K562 (cell line): ENCODE data around the gene PLA2G7. TPM values are rescaled to one million over a fixed set of nuclear protein-coding genes. Genes with fewer than 3 reads are reported as not detected.

Source experiments
- ATAC-seq: fragments of 200-7000 bp; cut with Tn5 transposase; 3 replicates; pipeline ENCODE4 v1.9.1; 2020; ENCODE audit warnings: moderate library complexity
- BruUV-seq: library from RNA; stranded (reverse); fragments of 400-500 nt; replicated peaks from 2 replicates; lab custom pipeline; 2021; lab: Mats Ljungman, UMichigan
- CTCF ChIA-PET: fragments of 300-600 bp; formaldehyde crosslinking; extraction: SDS; loops from one replicate; lab custom pipeline; 2021; ENCODE audit warnings: low intra/inter-chr PET ratio; lab: Yijun Ruan, JAX
- POLR2A ChIA-PET: fragments of 300-600, 350-650 bp; sonication (Branson Sonifier 250); formaldehyde crosslinking; extraction: SDS; loops from one replicate; lab custom pipeline; 2021; ENCODE audit warnings: antibody characterized with exemption, inconsistent platforms; lab: Yijun Ruan, JAX
- DNase-seq, 4 experiments: peaks; one replicate each; pipeline versions ENCODE4 v3.0.0 to v3.0.0-alpha.2; 2011 to 2018; ENCODE audit warnings: low spot score in 3 of 4, mixed read lengths in 3 of 4; ENCODE audit errors: extremely low read depth in 1 of 4
- FAIRE-seq: peaks from 2 replicates; lab custom pipeline; 2011; peaks lifted over from hg19 to GRCh38; lab: Jason Lieb, UNC
- H2AFZ ChIP-seq: 2 replicates; pipeline ENCODE4 v1.6.0; 2011; ENCODE audit warnings: low read depth, low read length, control low read depth, inconsistent platforms
- H3K27ac ChIP-seq: fragments of 200-600 bp; 3 replicates; pipeline ENCODE4 v1.8.0; 2011; ENCODE audit warnings: low read depth, mild to moderate bottlenecking, control low read depth, inconsistent platforms, low read length, moderate library complexity, mixed read lengths; ENCODE audit errors: extremely low read depth
- H3K27me3 ChIP-seq, 2 experiments: fragments of 300-600 bp in 1 of 2; 2 replicates in 1 of 2; 3 replicates in 1 of 2; pipeline versions ENCODE4 v1.6.0 to v1.8.0; 2011; ENCODE audit warnings: inconsistent platforms in 2 of 2, low read length in 2 of 2, mild to moderate bottlenecking in 1 of 2, mixed read lengths in 1 of 2, moderate library complexity in 1 of 2; ENCODE audit not compliant: control insufficient read depth in 2 of 2, insufficient read depth in 2 of 2
- H3K36me3 ChIP-seq: fragments of 300-600 bp; 3 replicates; pipeline ENCODE4 v1.8.0; 2011; ENCODE audit warnings: mild to moderate bottlenecking, low read length, inconsistent platforms; ENCODE audit not compliant: control insufficient read depth, insufficient read depth
- H3K4me1 ChIP-seq, 2 experiments: fragments of 200-600 bp in 1 of 2; replicated peaks in 1 of 2; 2 replicates in 1 of 2; 3 replicates in 1 of 2; pipeline versions ENCODE4 v1.5.1 to v1.8.0; 2011; ENCODE audit warnings: inconsistent platforms in 2 of 2, low read length in 2 of 2, mild to moderate bottlenecking in 1 of 2, mixed read lengths in 1 of 2, moderate library complexity in 1 of 2; ENCODE audit not compliant: control insufficient read depth in 2 of 2, insufficient read depth in 2 of 2
- H3K4me2 ChIP-seq: 2 replicates; pipeline ENCODE4 v1.6.1; 2011; ENCODE audit warnings: low read length, control low read depth, inconsistent platforms, mixed read lengths; ENCODE audit not compliant: insufficient read depth
- H3K4me3 ChIP-seq: fragments of 200-600 bp; sonication (generic), shearing (Covaris generic); 2 replicates; pipeline ENCODE4 v1.5.1; 2016; ENCODE audit warnings: control low read depth, inconsistent platforms
- H3K79me2 ChIP-seq: fragments of 200-600 bp; 3 replicates; pipeline ENCODE4 v1.8.0; 2011; ENCODE audit warnings: low read length, inconsistent platforms; ENCODE audit not compliant: control insufficient read depth, insufficient read depth
- H3K9ac ChIP-seq, 2 experiments: 2 replicates each; pipeline versions ENCODE4 v1.6.0 to v1.6.1; 2011; ENCODE audit warnings: low read depth in 2 of 2, low read length in 2 of 2, control low read depth in 1 of 2, inconsistent platforms in 1 of 2, mild to moderate bottlenecking in 1 of 2, mixed read lengths in 1 of 2; ENCODE audit not compliant: insufficient read depth in 1 of 2
- H3K9me1 ChIP-seq: one replicate; pipeline ENCODE4 v1.6.0; 2011; ENCODE audit warnings: inconsistent platforms, mild to moderate bottlenecking, low read length, moderate library complexity; ENCODE audit not compliant: control insufficient read depth, insufficient read depth
- H3K9me3 ChIP-seq: replicated peaks from 2 replicates; pipeline ENCODE4 v1.5.1; 2011; ENCODE audit warnings: low read depth, low read length, inconsistent platforms; ENCODE audit not compliant: control insufficient read depth, insufficient read depth
- H4K20me1 ChIP-seq: replicated peaks from 2 replicates; pipeline ENCODE4 v1.6.1; 2011; ENCODE audit warnings: low read length, inconsistent platforms, mixed read lengths; ENCODE audit not compliant: control insufficient read depth, insufficient read depth
- CEBPB ChIP-seq: fragments of 450-650 bp; IDR thresholded peaks from 2 replicates; pipeline ENCODE4 v1.6.1; 2016; ENCODE audit warnings: missing genetic modification characterization, missing compliant biosample characterization
- ZC3H4 ChIP-seq: sonication (generic); formaldehyde crosslinking; IDR thresholded peaks from 2 replicates; pipeline ENCODE4 v1.9.0; 2021; ENCODE audit warnings: missing genetic modification reagents, borderline replicate concordance
- WGBS: fragments of 100-300 bp; shearing (Covaris generic); methylation state at CpG from one replicate; pipeline ENCODE4 v1.1.6; 2016; ENCODE audit warnings: low coverage, mixed read lengths; ENCODE audit not compliant: insufficient coverage; ENCODE audit errors: missing lambda C conversion rate; 5-methylcytosine and 5-hydroxymethylcytosine counted together
- in situ Hi-C: fragments of 300-500 bp; cut with MboI; formaldehyde crosslinking; loops from 4 replicates; pipeline ENCODE4 v1.15.0; 2018; ENCODE audit warnings: inconsistent platforms, mixed read lengths
- intact Hi-C: fragments of 100-400 bp; cut with micrococcal nuclease; formaldehyde crosslinking; loops from 2 replicates; pipeline ENCODE4 v1.14.2; 2022
- polyA plus RNA-seq, 8 experiments: library from polyadenylated mRNA; depleted of rRNA in 4 of 8; stranded (reverse) in 5 of 8; unstranded in 3 of 8; fragments of >200 nt; fragmentation: Nextera tagmentation in 2 of 8; fragmentation: Illumina TruSeq in 1 of 8; extraction: Ambion mirVana in 2 of 8; extraction: Trizol in 1 of 8; gene quantifications; 2 replicates each; pipeline versions ENCODE4 v1.2.1 to v1.2.3, GENCODE V29; 2011 to 2014; ENCODE audit warnings: inconsistent platforms in 1 of 8, missing spikeins in 1 of 8
- total RNA-seq, 7 experiments: library from RNA; depleted of rRNA in 6 of 7; stranded (reverse); fragments of >200 nt in 6 of 7; fragmentation: Illumina TruSeq in 2 of 7; extraction: Trizol in 2 of 7; gene quantifications; 2 replicates each; pipeline versions ENCODE4 v1.2.1 to v1.2.3, GENCODE V29; 2011 to 2021; ENCODE audit warnings: low replicate concordance in 1 of 7
- TF ChIP-seq, protein P1 (sequence below): fragments of 250-450 bp; sonication (Bioruptor Pico); IDR thresholded peaks from 2 replicates; pipeline ENCODE4 v1.5.0; 2021; ENCODE audit warnings: mild to moderate bottlenecking, moderate library complexity
- TF ChIP-seq, protein P2 (sequence below), 2 experiments: IDR thresholded peaks; 2 replicates each; pipeline ENCODE4 v1.6.1; 2012; ENCODE audit warnings: improper control_type of control experiment in 2 of 2, low read depth in 2 of 2, low read length in 2 of 2, borderline replicate concordance in 1 of 2

The PLA2G7 gene
- total and polyA plus RNA-seq, 9 of the 15 experiments (the other 6 are each of a cell fraction or from before 2014, with no cell fraction given): not detected

- Histone ChIP-seq H3K79me2 (no peaks in the 10 kb centered on the region), H3K27me3 (no peaks in the 10 kb centered on the region), H2AFZ (no peak overlapping the region), H4K20me1 (no peaks in the 10 kb centered on the region), H3K9me1 (no peaks in the 10 kb centered on the region), H3K4me3 (no peak overlapping the region), H3K27ac (no peak overlapping the region), H3K36me3 (no peaks in the 10 kb centered on the region), H3K4me1 (no peaks in the 10 kb centered on the region), H3K9ac (no peak overlapping the region), H3K4me2 (no peak overlapping the region), H3K9me3 (no peaks in the 10 kb centered on the region)
- DNase-seq (no peak), ATAC-seq (no peak), FAIRE-seq (no peak)
- intact Hi-C loops (no loop called here), in situ Hi-C loops (no loop called here)
- POLR2A ChIA-PET: no interaction called here
- no peak for TF ChIP-seq CEBPB
- CTCF ChIA-PET: no interaction called here
- no TSS peak for BruUV-seq
- WGBS: 0% methylated on average over 1 of the region's 1 CpG
These were observed 35.2 kb downstream of the PLA2G7 start for GRCh38 chr6:46699970-46700369.

DNA sequence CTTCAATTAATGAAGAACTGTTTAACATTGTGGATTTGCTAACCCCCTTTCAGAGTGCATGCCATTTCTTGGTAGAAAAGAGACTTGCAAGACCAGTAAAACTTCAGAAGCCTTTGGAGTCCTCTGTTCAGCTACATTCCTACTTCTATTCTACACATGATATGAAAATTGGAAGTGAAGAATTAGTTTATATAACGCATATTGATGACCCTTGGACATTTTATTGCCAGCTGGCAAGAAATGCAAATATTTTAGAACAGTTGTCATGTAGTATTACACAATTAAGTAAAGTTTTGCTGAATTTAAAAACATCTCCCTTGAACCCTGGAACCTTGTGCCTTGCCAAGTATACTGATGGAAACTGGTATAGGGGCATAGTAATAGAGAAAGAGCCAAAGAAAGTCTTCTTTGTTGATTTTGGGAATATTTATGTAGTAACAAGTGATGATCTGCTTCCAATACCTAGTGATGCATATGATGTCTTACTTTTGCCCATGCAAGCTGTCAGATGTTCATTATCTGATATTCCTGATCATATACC, 44.2 kb downstream of the PLA2G7 start:
- DNase-seq (no peak), ATAC-seq (no peak), FAIRE-seq (no peak)
- BruUV-seq: no TSS peak
- POLR2A ChIA-PET: no interaction called here
- no peak overlapping the region for H3K4me2 ChIP-seq
- H3K4me3 ChIP-seq: no peak overlapping the region
- in situ Hi-C loops (no loop called here), intact Hi-C loops (no loop called here)
- CTCF ChIA-PET: no interaction called here
- no peaks in the 10 kb centered on the region for H3K9me1 ChIP-seq
- no peaks in the 10 kb centered on the region for H4K20me1 ChIP-seq
- no peak overlapping the region for H3K9ac ChIP-seq
- no peak overlapping the region for H3K27ac ChIP-seq
- no peak overlapping the region for H2AFZ ChIP-seq
- WGBS: 0% methylated on average over 1 of the region's 1 CpG
- no peaks in the 10 kb centered on the region for H3K36me3 ChIP-seq
- H3K4me1 ChIP-seq: peaks cover 0 to 14% of the 10 kb centered on the region in 2 experiments; a peak in 2 of 5 replicates
- H3K27me3 ChIP-seq: peaks cover 0 to 11% of the 10 kb centered on the region in 2 experiments; a peak in 1 of 5 replicates
- no peaks in the 10 kb centered on the region for H3K9me3 ChIP-seq
- H3K79me2 ChIP-seq: no peaks in the 10 kb centered on the region
- TF ChIP-seq ZC3H4 (CRISPR knock-in tag): no peak
- TF ChIP-seq, protein P1, sequence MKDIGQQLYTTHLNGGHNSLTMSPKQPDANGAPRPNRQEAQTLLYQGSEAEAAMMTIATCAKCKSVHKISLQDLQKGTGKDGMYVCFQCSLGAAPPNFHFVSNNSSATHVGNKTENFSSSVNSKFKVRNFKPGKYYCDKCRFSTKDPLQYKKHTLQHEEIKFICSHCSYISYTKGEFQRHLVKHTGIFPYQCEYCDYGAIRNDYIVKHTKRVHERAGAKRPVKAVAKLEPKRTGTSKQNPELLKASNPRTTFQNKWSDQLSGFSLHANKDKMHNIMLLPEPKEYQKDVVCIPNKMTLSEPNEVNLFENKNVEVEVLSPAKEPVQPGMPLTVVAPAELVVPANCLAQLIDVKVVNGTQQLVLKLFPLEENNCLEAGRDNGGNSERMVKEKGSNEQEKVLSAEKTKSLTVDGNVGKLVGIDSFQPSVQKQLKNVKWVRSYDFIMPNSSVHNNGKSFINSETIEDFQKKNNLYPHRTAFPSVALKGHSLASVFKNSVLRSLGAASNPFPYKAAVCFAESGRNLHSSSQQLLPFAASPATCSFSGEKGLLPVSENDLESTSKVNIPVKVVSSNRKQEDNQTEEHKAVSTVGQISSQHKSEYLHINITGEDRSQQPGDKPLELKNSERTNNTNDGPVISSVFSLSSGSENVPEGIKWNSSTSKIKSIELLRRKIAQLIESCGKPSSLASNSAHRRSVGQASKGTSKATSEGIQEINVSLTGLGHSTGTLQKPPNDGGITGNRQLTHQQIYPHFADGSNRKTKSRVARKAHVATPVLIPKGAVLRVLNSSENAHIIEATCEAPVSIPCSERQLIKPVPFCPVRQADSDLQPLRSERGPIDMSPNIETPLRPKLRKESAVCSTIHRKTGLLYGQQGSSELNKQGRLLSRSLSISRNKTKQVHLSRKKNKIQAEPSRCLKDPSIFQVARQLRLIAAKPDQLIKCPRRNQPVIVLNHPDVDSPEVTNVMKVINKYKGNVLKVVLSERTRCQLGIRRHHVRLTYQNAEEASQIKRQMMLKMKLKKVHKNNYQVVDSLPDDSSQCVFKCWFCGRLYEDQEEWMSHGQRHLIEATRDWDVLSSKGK (CRISPR knock-in tag): no peak
- TF ChIP-seq, protein P2, sequence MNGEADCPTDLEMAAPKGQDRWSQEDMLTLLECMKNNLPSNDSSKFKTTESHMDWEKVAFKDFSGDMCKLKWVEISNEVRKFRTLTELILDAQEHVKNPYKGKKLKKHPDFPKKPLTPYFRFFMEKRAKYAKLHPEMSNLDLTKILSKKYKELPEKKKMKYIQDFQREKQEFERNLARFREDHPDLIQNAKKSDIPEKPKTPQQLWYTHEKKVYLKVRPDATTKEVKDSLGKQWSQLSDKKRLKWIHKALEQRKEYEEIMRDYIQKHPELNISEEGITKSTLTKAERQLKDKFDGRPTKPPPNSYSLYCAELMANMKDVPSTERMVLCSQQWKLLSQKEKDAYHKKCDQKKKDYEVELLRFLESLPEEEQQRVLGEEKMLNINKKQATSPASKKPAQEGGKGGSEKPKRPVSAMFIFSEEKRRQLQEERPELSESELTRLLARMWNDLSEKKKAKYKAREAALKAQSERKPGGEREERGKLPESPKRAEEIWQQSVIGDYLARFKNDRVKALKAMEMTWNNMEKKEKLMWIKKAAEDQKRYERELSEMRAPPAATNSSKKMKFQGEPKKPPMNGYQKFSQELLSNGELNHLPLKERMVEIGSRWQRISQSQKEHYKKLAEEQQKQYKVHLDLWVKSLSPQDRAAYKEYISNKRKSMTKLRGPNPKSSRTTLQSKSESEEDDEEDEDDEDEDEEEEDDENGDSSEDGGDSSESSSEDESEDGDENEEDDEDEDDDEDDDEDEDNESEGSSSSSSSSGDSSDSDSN (IDR thresholded peaks at IDR 0.05; ENCODE audit: borderline replicate concordance in 1 of 2, low read depth in 2 of 2, low read length in 2 of 2): no peak
